Esophagus muscularis mucosa (tissue), 4 donors: ENCODE results near the gene CDHR2.

Source experiments
- CTCF ChIP-seq, 3 experiments: fragments of 200-600 bp in 2 of 3; fragments of 450-650 bp in 1 of 3; sonication (generic) in 2 of 3; IDR thresholded peaks; one replicate each; pipeline ENCODE4 v1.5.1; 2017 to 2019; ENCODE audit warnings: antibody characterized with exemption in 3 of 3, mild to moderate bottlenecking in 2 of 3, moderate library complexity in 1 of 3
- EP300 ChIP-seq: sonication (generic); formaldehyde crosslinking; IDR thresholded peaks from one replicate; pipeline ENCODE4 v1.6.1; 2017; ENCODE audit warnings: antibody characterized with exemption
- POLR2A ChIP-seq: fragments of 450-650 bp; IDR thresholded peaks from one replicate; pipeline ENCODE4 v1.6.1; 2017; ENCODE audit warnings: antibody characterized with exemption, moderate library complexity, mild to moderate bottlenecking, low read depth
- POLR2AphosphoS5 ChIP-seq, 2 donors: sonication (generic); formaldehyde crosslinking; IDR thresholded peaks; one replicate each; pipeline ENCODE4 v1.6.1; 2017; ENCODE audit warnings: antibody characterized with exemption in 2 of 2

- TF ChIP-seq POLR2A (no peak), CTCF (IDR thresholded peaks at IDR 0.05) (no peak), POLR2AphosphoS5 (IDR thresholded peaks at IDR 0.05) (no peak), EP300 (no peak)
Measured at GRCh38 chr5:176618783-176619182, 69.6 kb downstream of the CDHR2 start.
